ENCODE data around the gene TRHDE. TPM values are rescaled to one million over a fixed set of nuclear protein-coding genes. Genes with fewer than 3 reads are reported as not detected.

Gene TRHDE
- total and polyA plus RNA-seq, 9 of the 15 experiments (the other 6 are each of a cell fraction or from before 2014, with no cell fraction given), result 0.03 to 0.29 (median 0.09) TPM

GRCh38 chr12:72444566-72444965 is 172.4 kb downstream of the TRHDE start:
- FAIRE-seq (no peak), ATAC-seq (no peak), DNase-seq (ENCODE audit: extremely low read depth in 1 of 4, low spot score in 3 of 4) (no peak)
- ChIA-PET CTCF (ENCODE audit: low intra/inter-chr PET ratio) (no interaction called here), POLR2A (interaction anchor here (0.6 kb wide), 2 partner anchors 236 to 1650 kb away, joined by 3 read pairs; no protein-coding TSS in a partner anchor)
- intact Hi-C loops (cut with micrococcal nuclease), result no loop called here
- no peak overlapping the region for H3K4me3 ChIP-seq
- no peaks in the 10 kb centered on the region for H4K20me1 ChIP-seq (replicated peaks; ENCODE audit: control insufficient read depth, insufficient read depth, low read length)
- in situ Hi-C loops (cut with MboI), result no loop called here
- H3K36me3 ChIP-seq (ENCODE audit: control insufficient read depth, insufficient read depth, low read length), result no peaks in the 10 kb centered on the region
- H3K9ac ChIP-seq (ENCODE audit: insufficient read depth in 1 of 2, low read depth in 2 of 2, low read length in 2 of 2), result no peak overlapping the region
- H3K9me3 ChIP-seq (replicated peaks; ENCODE audit: control insufficient read depth, insufficient read depth, low read depth, low read length), result no peaks in the 10 kb centered on the region
- H3K4me1 ChIP-seq (replicated peaks in 1 of 2; ENCODE audit: control insufficient read depth in 2 of 2, insufficient read depth in 2 of 2, low read length in 2 of 2), result no peaks in the 10 kb centered on the region
- 0% methylated on average over 2 of the region's 2 CpGs for WGBS (ENCODE audit: insufficient coverage, low coverage, missing lambda C conversion rate)
- H2AFZ ChIP-seq (ENCODE audit: low read depth, low read length), result no peak overlapping the region
- no peak overlapping the region for H3K4me2 ChIP-seq (ENCODE audit: insufficient read depth, low read length)
- no peak overlapping the region for H3K27ac ChIP-seq (ENCODE audit: extremely low read depth, low read depth, low read length)
- H3K27me3 ChIP-seq (ENCODE audit: control insufficient read depth in 2 of 2, insufficient read depth in 2 of 2, low read length in 2 of 2), result no peaks in the 10 kb centered on the region
- no peaks in the 10 kb centered on the region for H3K9me1 ChIP-seq (ENCODE audit: control insufficient read depth, insufficient read depth, low read length)
- H3K79me2 ChIP-seq (ENCODE audit: control insufficient read depth, insufficient read depth, low read length), result no peaks in the 10 kb centered on the region
- TF ChIP-seq CREM (IDR thresholded peaks at IDR 0.05; ENCODE audit: low read depth) (no peak), TBP (optimal IDR thresholded peaks at IDR 0.05; ENCODE audit: low read depth, low read length) (no peak), AFF4 (CRISPR knock-in tag; IDR thresholded peaks at IDR 0.05) (no peak), FIP1L1 (IDR thresholded peaks at IDR 0.05; ENCODE audit: low read depth, low read length, poor library complexity, severe bottlenecking) (no peak), E2F3 (CRISPR knock-in tag; IDR thresholded peaks at IDR 0.05) (no peak), ZNF431 (CRISPR knock-in tag; IDR thresholded peaks at IDR 0.05) (no peak), ATF7 (IDR thresholded peaks at IDR 0.05) (no peak), CHD1 (IDR thresholded peaks at IDR 0.05; ENCODE audit: low read length) (no peak), ERF (CRISPR knock-in tag; IDR thresholded peaks at IDR 0.05) (no peak), ZNF696 (CRISPR knock-in tag; conservative IDR thresholded peaks at IDR 0.05) (no peak), LARP7 (IDR thresholded peaks at IDR 0.05) (no peak), FOSL1 (tag; conservative IDR thresholded peaks at IDR 0.05) (no peak), RBFOX2 (IDR thresholded peaks at IDR 0.05; ENCODE audit: low read depth, low read length) (no peak), PHF20 (IDR thresholded peaks at IDR 0.05; ENCODE audit: partially characterized antibody) (no peak), ZNF121 (CRISPR knock-in tag; conservative IDR thresholded peaks at IDR 0.05) (no peak), ZNF175 (CRISPR knock-in tag; IDR thresholded peaks at IDR 0.05; ENCODE audit: low read depth) (no peak), COPS2 (conservative IDR thresholded peaks at IDR 0.05) (no peak), SIX5 (IDR thresholded peaks at IDR 0.05; ENCODE audit: borderline replicate concordance in 1 of 2, insufficient read depth in 1 of 2, low read depth in 1 of 2, low read length in 2 of 2) (no peak), SNIP1 (IDR thresholded peaks at IDR 0.05; ENCODE audit: low read depth) (no peak)
- TF ChIP-seq, protein P1, sequence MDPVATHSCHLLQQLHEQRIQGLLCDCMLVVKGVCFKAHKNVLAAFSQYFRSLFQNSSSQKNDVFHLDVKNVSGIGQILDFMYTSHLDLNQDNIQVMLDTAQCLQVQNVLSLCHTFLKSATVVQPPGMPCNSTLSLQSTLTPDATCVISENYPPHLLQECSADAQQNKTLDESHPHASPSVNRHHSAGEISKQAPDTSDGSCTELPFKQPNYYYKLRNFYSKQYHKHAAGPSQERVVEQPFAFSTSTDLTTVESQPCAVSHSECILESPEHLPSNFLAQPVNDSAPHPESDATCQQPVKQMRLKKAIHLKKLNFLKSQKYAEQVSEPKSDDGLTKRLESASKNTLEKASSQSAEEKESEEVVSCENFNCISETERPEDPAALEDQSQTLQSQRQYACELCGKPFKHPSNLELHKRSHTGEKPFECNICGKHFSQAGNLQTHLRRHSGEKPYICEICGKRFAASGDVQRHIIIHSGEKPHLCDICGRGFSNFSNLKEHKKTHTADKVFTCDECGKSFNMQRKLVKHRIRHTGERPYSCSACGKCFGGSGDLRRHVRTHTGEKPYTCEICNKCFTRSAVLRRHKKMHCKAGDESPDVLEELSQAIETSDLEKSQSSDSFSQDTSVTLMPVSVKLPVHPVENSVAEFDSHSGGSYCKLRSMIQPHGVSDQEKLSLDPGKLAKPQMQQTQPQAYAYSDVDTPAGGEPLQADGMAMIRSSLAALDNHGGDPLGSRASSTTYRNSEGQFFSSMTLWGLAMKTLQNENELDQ (CRISPR knock-in tag; IDR thresholded peaks at IDR 0.05; ENCODE audit: borderline replicate concordance), result no peak
- BruUV-seq (replicated peaks), result no TSS peak
